ENCODE measurements around the gene UBQLN1.
"Not testable (repeated sequence)": the region's sequence is repeated elsewhere in the genome, so short reads cannot be mapped to it uniquely, and the experiment has no call there.

UBQLN1 gene

DNA sequence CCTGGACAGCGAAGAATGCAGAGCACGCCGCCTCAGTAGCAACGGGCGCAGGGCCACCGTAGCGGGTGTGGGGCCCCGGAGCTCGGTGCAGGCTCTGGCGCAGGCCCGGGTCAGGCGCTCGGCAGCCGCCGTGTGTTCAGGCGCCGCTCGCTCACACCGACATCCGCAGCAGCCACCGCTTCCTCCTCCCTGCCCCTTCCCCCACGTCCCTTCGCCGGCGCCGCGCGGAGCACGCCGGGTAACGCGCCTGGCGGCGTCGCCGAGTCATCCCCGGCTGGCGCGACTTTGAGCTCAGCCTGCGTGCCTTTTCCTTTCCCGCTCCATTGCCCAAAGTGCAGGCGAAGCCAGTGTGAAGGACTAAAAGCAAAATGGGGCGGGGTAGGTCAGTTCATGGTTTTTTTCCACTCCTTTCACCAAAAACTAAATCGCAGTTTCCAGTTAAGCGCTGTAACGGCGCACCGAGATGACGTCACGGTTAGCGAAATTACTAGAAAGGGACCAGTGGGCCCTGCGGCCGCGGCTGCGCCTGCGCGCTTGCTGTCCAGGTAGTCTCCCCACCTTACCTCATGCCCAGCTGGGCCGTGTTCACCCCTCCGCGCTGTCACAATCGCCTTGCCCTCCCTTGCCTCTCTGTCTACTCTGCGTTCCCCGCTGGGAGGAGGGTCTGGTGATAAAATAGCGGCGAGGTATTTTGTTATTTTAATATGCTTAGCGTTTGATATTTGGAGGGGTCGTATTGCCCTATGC is at the start of gene UBQLN1:
Gene UBQLN1 (minus strand): TSS at position 191 of the 747 bp plus-strand sequence. CDS start 279 bp downstream, outside the sequence.
- Histone ChIP-seq H3K9ac (peak within 1 kb of the TSS; percentile 98), H4K20me1 (peaks cover 45% of the 10 kb centered on the region), H3K27me3 (no peaks in the 10 kb centered on the region), H3K9me3 (peaks cover 11% of the 10 kb centered on the region; the same call in 1 of the 2 replicates), H3K27ac (peak within 1 kb of the TSS; percentile 98), H3K4me2 (peak within 1 kb of the TSS; percentile 90), H3K36me3 (peaks cover 12% of the 10 kb centered on the region; the same call in 1 of the 2 replicates), H3K4me1 (peaks cover 23% of the 10 kb centered on the region), H3K4me3 (peak within 1 kb of the TSS; percentile 98)
- no peak for TF ChIP-seq Cebpa-rat (IDR thresholded peaks at IDR 0.05)

DNA sequence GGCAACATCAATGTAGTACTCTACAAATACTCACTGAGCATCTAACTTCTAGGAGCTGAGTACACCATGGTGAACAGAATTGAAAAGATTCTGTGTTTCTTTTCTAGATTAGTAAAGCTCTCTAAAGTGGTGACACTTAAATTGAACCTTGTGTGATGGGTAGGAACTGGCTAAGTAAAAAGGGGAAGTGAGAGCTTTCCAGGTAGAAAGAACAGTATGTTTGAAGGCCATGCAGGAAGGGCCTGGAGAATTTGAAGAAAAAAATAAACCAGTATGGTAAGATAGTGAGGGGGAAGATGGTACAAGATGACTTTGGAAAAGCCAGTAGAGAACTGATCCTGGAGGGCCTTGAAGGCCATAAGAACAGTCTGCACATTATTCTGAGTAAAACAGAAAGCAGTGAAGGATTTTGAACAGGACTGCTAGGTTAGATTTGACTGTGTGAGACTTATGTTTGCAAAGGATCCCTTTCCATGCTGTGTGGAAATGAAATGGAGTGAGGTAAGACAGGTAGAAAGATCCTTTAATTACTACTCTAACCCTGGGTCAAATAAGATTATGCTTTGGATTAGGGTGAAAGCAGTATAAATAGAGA is 46.7 kb upstream of the UBQLN1 start:
- H3K9me3 ChIP-seq = no peaks in the 10 kb centered on the region
- H3K4me3 ChIP-seq = no peak overlapping the region
- H3K36me3 ChIP-seq = peaks cover 6% of the 10 kb centered on the region; the same call in 1 of the 2 replicates
- no peak overlapping the region for H3K9ac ChIP-seq
- H3K4me2 ChIP-seq = no peak overlapping the region
- no peaks in the 10 kb centered on the region for H3K4me1 ChIP-seq
- H3K27ac ChIP-seq = no peak overlapping the region
- no peaks in the 10 kb centered on the region for H4K20me1 ChIP-seq
- H3K27me3 ChIP-seq = no peaks in the 10 kb centered on the region
- no peak for TF ChIP-seq Cebpa-rat (IDR thresholded peaks at IDR 0.05)

- no peaks in the 10 kb centered on the region for H3K27me3 ChIP-seq
- no peak for TF ChIP-seq Cebpa-rat (IDR thresholded peaks at IDR 0.05)
Observed at GRCh38 chr9:83749706-83750105, 41.9 kb upstream of the UBQLN1 start.

DNA sequence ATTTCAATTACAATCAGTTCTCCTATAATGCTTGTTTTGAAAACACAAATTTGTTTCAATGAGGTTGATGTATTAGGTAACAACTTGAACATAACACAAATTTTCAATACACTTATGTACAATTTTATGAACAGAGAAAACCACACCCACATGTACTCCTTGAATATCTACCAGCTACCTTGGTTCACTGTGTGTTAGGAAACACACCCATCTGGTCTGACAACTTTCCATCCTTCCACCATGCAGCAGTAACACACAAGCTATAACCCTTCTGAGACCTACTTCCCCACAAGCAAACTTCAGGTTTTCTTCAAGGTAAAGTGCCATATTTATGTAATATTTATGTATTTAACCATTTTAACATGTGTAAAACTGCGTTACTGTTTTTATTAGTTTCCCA is 36.4 kb upstream of the UBQLN1 start:
- no peak overlapping the region for H3K27ac ChIP-seq
- no peak for TF ChIP-seq Cebpa-rat (IDR thresholded peaks at IDR 0.05)
- H3K36me3 ChIP-seq = 0 out of 2 replicates have a peak, but pooled peaks cover 1% of the 10 kb centered on the region

More at GRCh38 chr9:83749706-83750105, 41.9 kb upstream of the UBQLN1 start:
- no peak overlapping the region for H3K9ac ChIP-seq
- peaks cover 6% of the 10 kb centered on the region; the same call in 1 of the 2 replicates for H3K36me3 ChIP-seq
- H4K20me1 ChIP-seq = no peaks in the 10 kb centered on the region
- H3K4me2 ChIP-seq = no peak overlapping the region
- H3K4me1 ChIP-seq = no peaks in the 10 kb centered on the region
- no peak overlapping the region for H3K27ac ChIP-seq
- no peaks in the 10 kb centered on the region for H3K9me3 ChIP-seq
- H3K4me3 ChIP-seq = no peak overlapping the region

GRCh38 chr9:83733739-83734138 is 26.0 kb upstream of the UBQLN1 start:
- H3K36me3 ChIP-seq = 0 out of 2 replicates have a peak, but pooled peaks cover 8% of the 10 kb centered on the region
- H3K4me3 ChIP-seq = no peak overlapping the region
- H4K20me1 ChIP-seq = no peaks in the 10 kb centered on the region
- H3K4me1 ChIP-seq = no peaks in the 10 kb centered on the region
- H3K9me3 ChIP-seq = no peaks in the 10 kb centered on the region
- no peak overlapping the region for H3K4me2 ChIP-seq
- H3K27ac ChIP-seq = no peak overlapping the region
- TF ChIP-seq Cebpa-rat (IDR thresholded peaks at IDR 0.05) = no peak
- no peak overlapping the region for H3K9ac ChIP-seq
- no peaks in the 10 kb centered on the region for H3K27me3 ChIP-seq

More for the DNA sequence above, 36.4 kb upstream of the UBQLN1 start:
- Histone ChIP-seq H4K20me1 (no peaks in the 10 kb centered on the region), H3K9me3 (no peaks in the 10 kb centered on the region), H3K4me2 (no peak overlapping the region), H3K4me3 (no peak overlapping the region), H3K4me1 (no peaks in the 10 kb centered on the region), H3K27me3 (no peaks in the 10 kb centered on the region), H3K9ac (no peak overlapping the region)

- H3K4me1 ChIP-seq, H3K27ac ChIP-seq, H3K4me2 ChIP-seq, H3K9ac ChIP-seq, H3K4me3 ChIP-seq, H3K27me3 ChIP-seq, H4K20me1 ChIP-seq, H3K36me3 ChIP-seq: not testable (repeated sequence)
- peaks cover 12% of the 10 kb centered on the region; the same call in 1 of the 2 replicates for H3K9me3 ChIP-seq
Observed at GRCh38 chr9:83728591-83729368, 21.0 kb upstream of the UBQLN1 start.

DNA sequence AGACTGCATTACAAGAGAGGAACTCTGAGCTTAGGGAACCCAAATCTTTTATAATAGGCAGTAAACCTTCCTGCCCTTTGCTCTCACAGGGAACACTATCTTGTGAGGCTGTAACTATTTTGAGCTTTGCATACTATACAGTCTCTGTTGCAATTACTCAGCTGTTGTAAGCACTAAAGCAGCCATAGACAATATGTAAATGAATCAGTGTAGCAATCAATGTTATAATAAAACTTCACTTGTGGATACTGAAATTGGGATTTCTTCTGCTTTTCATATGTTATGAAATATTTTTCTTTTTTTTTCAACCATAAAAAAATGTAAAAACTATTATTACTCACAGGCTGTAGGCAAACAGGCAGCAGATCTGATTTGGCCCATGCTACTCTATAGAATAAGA is 16.7 kb upstream of the UBQLN1 start:
- no peak overlapping the region for H3K4me2 ChIP-seq
- no peaks in the 10 kb centered on the region for H4K20me1 ChIP-seq
- H3K27me3 ChIP-seq = no peaks in the 10 kb centered on the region
- no peak overlapping the region for H3K27ac ChIP-seq
- H3K9me3 ChIP-seq = peaks cover 13% of the 10 kb centered on the region; the same call in 1 of the 2 replicates
- no peaks in the 10 kb centered on the region for H3K4me1 ChIP-seq
- no peak overlapping the region for H3K4me3 ChIP-seq
- no peaks in the 10 kb centered on the region for H3K36me3 ChIP-seq
- no peak overlapping the region for H3K9ac ChIP-seq
- TF ChIP-seq Cebpa-rat (IDR thresholded peaks at IDR 0.05) = no peak

DNA sequence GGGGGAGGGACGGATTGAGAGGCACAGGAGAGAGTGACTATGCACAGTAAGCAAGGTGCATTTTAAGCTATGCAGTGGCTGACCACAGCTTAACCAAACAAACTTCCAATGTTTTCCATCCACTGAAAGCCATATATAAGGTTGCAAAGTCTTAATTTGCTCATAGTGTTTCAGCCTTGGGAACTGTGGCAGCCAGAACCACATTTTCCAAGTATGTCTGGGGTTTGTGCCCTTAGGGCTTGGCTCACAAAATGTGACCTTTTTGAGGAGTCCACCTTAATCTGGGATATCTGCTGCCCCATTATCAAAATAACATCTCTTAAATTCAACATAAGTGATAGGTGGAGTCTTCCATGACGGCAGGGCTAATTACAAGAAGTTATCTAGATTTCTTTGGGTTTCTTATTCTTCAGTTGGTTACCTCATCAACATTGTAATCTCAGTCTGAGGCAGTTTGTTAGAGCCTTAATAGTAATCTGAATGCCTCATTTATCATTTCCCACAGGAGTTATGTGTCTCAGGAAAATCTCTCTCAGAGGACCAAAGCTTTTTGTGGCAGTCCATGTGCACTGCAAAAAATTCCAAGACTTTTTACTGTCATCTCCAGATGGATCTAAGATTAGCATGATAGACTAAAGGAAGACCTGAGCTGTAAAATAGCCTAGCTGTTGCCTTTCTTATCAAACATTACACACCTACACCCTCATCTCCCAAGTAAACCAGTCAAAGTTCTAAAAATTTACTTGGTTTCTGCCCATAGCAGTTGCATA is 15.2 kb upstream of the UBQLN1 start:
- Histone ChIP-seq H3K4me3 (no peak overlapping the region), H4K20me1 (no peaks in the 10 kb centered on the region), H3K9me3 (peaks cover 13% of the 10 kb centered on the region; the same call in 1 of the 2 replicates), H3K27ac (no peak overlapping the region), H3K9ac (no peak overlapping the region), H3K4me2 (no peak overlapping the region), H3K4me1 (no peaks in the 10 kb centered on the region), H3K27me3 (no peaks in the 10 kb centered on the region), H3K36me3 (no peaks in the 10 kb centered on the region)
- TF ChIP-seq Cebpa-rat (IDR thresholded peaks at IDR 0.05) = no peak

GRCh38 chr9:83721509-83721908 is 13.8 kb upstream of the UBQLN1 start:
- TF ChIP-seq Cebpa-rat (IDR thresholded peaks at IDR 0.05) = no peak
- Histone ChIP-seq H3K4me3 (no peak overlapping the region), H3K4me1 (no peaks in the 10 kb centered on the region)

More at GRCh38 chr9:83721509-83721908, 13.8 kb upstream of the UBQLN1 start:
- no peaks in the 10 kb centered on the region for H4K20me1 ChIP-seq
- H3K27ac ChIP-seq = no peak overlapping the region
- no peak overlapping the region for H3K4me2 ChIP-seq
- H3K9ac ChIP-seq = no peak overlapping the region
- no peaks in the 10 kb centered on the region for H3K36me3 ChIP-seq
- no peaks in the 10 kb centered on the region for H3K27me3 ChIP-seq
- peaks cover 13% of the 10 kb centered on the region; the same call in 1 of the 2 replicates for H3K9me3 ChIP-seq

Data from BLaER1 (cell line).